D341Med (cell line): Measurements from ENCODE around the gene EPHB4.
"Not testable (repeated sequence)": the region's sequence is repeated elsewhere in the genome, so short reads cannot be mapped to it uniquely, and the experiment has no call there.

Experiments
- DNase-seq: peaks from one replicate; pipeline ENCODE4 v3.0.0; 2012; ENCODE audit warnings: low spot score

The EPHB4 gene

GRCh38 chr7:100785878-100786277 lies 41.4 kb downstream of the EPHB4 start:
- no peak for DNase-seq

- no peak for DNase-seq
Measured at GRCh38 chr7:100783804-100784203, 43.5 kb downstream of the EPHB4 start.

- peak; percentile 23 for DNase-seq
Measured at GRCh38 chr7:100781255-100781654, 46.1 kb downstream of the EPHB4 start.

DNA sequence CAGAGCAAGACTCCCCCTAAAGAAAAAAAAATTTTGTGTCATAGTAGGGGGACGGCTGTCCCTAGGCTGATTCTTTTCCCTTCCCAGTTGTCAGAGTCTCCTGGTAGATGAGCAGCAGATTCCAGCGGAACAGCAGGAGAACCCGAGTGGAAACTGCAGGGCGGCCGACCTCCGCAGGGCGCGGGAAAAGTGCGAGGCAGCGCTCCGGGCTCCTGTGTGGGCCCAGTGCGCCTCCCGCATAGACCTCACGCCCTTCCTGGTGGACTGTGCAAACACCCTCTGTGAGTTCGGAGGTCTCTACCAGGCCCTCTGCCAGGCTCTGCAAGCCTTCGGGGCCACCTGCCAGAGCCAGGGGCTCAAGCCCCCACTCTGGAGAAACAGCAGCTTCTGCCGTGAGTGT lies 48.0 kb downstream of the EPHB4 start:
- peak; percentile 30 for DNase-seq

DNA sequence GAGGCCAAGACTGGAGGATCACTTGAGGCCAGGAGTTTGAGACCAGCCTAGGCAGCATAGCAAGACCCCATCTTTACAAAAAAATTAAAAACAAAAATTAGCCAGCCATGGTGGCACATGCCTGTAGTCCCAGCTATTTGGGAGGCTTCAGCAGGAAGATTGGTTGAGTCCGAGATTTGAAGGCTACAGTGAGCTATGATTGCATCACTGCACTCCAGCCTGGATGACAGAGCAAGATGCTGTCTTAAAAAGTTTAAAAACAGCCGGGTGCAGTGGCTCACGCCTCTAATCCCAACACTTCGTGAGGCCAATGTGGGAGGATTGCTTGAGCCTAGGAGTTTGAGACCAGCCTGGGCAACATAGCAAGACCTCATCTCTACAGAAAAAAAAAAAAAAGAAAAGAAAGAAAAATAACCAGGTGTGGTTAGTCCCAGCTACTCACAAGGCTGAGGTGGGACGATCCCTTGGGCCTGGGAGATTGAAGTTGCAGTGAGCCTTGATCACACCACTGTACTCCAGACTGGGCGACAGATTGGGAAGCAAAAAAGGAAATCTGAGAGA lies 49.2 kb downstream of the EPHB4 start:
- DNase-seq: no peak

- no peak for DNase-seq
Measured at GRCh38 chr7:100773491-100773890, 53.8 kb downstream of the EPHB4 start.

GRCh38 chr7:100768784-100769183 lies 58.5 kb downstream of the EPHB4 start:
- DNase-seq: no peak

DNA sequence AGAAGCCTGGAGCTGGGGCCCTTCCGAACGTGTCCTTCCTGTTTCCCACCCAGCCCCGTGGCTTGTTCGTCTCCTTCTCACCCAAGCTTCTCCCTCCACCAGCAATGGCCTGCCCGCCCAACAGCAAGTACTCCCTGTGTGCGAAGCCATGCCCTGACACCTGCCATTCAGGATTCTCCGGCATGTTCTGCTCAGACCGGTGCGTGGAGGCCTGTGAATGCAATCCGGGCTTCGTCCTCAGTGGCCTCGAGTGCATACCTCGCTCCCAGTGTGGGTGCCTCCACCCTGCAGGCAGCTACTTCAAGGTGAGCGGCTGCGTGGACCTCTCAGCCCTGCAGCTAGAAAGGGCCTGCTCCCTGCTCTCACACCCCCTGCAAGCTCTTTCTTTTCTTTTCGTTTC lies 62.1 kb downstream of the EPHB4 start:
- no peak for DNase-seq

- DNase-seq: no peak
Measured at GRCh38 chr7:100764841-100765240, 62.5 kb downstream of the EPHB4 start.

DNA sequence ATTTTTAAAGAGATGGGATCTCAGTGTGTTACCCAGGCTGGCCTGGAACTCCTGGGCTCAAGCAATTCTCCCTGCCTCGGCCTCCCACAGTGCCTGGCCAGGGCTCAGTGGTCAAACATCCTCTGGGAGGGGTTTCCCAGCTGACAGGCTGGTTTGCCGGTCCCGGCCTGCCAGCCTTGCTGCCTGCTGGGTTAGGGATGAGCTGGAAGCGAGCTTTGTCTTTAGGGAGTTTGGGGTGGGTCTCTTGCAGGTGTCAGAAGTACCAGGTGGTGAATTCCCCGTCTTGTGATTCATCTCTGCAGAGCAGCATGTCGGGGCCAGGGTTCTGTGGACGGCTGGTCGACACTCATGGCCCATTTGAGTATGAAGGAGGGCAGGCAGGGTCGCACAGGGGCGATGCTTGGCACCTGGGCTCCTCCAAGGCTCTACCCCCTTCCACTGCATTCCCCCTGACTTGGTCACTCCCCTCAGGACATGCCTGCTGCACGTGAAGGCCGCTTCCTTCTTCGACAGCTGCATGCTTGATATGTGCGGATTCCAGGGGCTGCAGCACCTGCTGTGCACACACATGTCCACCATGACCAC lies 63.7 kb downstream of the EPHB4 start:
- no peak for DNase-seq

GRCh38 chr7:100762841-100763240 lies 64.5 kb downstream of the EPHB4 start:
- DNase-seq: not testable (repeated sequence)

- DNase-seq: no peak
Measured at GRCh38 chr7:100759357-100760171, 67.8 kb downstream of the EPHB4 start.

DNA sequence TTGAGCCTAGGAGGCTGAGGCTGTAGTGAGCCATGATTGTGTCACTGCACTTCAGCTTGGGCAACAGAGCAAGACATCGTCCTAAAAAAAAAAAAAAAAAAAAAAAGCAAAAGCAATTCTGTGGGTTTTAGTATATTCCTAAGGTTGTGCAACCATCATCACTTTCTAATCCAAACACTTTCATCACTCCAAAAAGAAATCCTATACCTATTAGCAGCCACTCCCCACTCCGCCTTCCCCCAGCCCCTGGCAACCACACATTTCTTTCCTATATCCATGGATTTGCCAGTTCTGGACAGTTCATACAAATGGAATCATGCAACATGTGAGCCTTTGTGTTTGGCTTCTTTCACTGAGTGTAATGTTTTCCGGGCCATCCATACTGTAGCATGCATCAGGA lies 73.6 kb downstream of the EPHB4 start:
- no peak for DNase-seq

GRCh38 chr7:100752994-100753393 lies 74.3 kb downstream of the EPHB4 start:
- no peak for DNase-seq
